ENCODE measurements around the gene GRB2.

GRB2 gene

DNA sequence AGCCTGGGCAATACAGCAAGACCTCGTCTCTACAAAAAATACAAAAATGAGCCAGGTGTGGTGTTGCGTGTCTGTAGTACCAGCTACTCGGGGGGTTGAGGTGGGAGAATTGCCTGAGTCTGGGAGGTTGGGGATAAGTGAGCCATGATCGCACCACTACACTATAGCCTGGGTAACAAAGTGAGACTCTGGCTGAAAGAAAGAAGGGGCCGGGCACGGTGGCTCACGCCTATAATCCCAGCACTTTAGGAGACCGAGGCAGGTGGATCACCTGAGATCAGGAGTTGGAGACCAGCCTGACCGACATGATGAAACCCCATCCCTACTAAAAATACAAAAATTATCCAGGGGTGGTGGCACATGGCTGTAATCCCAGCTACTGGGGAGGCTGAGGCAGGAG lies 10.5 kb upstream of the GRB2 start:
- Mint-ChIP-seq H3K4me3 (no peak overlapping the region), H3K27me3 (ENCODE audit: low read depth) (peaks cover 33% of the 10 kb centered on the region), H3K9me3 (no peaks in the 10 kb centered on the region), H3K4me1 (no peaks in the 10 kb centered on the region), H3K36me3 (ENCODE audit: low read depth) (no peaks in the 10 kb centered on the region), H3K27ac (no peak overlapping the region)
- TF ChIP-seq, protein P1, sequence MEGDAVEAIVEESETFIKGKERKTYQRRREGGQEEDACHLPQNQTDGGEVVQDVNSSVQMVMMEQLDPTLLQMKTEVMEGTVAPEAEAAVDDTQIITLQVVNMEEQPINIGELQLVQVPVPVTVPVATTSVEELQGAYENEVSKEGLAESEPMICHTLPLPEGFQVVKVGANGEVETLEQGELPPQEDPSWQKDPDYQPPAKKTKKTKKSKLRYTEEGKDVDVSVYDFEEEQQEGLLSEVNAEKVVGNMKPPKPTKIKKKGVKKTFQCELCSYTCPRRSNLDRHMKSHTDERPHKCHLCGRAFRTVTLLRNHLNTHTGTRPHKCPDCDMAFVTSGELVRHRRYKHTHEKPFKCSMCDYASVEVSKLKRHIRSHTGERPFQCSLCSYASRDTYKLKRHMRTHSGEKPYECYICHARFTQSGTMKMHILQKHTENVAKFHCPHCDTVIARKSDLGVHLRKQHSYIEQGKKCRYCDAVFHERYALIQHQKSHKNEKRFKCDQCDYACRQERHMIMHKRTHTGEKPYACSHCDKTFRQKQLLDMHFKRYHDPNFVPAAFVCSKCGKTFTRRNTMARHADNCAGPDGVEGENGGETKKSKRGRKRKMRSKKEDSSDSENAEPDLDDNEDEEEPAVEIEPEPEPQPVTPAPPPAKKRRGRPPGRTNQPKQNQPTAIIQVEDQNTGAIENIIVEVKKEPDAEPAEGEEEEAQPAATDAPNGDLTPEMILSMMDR (IDR thresholded peaks at IDR 0.05; ENCODE audit: unreplicated experiment in 3 of 3), result no peak

DNA sequence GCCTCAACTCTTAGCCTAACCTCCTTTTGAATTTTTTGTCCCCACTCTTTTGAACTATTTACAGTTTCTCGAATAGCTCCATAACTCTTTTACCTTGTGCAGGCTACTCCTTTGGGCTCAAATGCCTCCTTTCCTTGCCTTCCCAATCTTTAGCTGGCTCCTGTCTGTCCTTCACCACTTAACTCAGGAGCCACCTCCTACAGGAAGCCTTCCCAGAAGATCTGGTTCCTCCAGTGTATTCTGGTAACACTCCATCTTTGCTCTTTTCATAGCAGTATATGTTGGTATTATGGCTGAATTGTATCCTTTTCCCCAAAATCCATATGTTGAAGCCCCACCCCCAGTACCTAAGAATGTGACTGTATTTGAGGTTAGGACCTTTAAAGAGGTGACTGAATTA lies 9.0 kb upstream of the GRB2 start:
- H3K4me1 Mint-ChIP-seq, result no peaks in the 10 kb centered on the region
- H3K36me3 Mint-ChIP-seq (ENCODE audit: low read depth), result no peaks in the 10 kb centered on the region
- H3K27me3 Mint-ChIP-seq (ENCODE audit: low read depth), result peaks cover 38% of the 10 kb centered on the region
- TF ChIP-seq, protein P1 (IDR thresholded peaks at IDR 0.05; ENCODE audit: unreplicated experiment in 3 of 3), result no peak
- no peak overlapping the region for H3K4me3 Mint-ChIP-seq
- no peaks in the 10 kb centered on the region for H3K9me3 Mint-ChIP-seq
- no peak overlapping the region for H3K27ac Mint-ChIP-seq

DNA sequence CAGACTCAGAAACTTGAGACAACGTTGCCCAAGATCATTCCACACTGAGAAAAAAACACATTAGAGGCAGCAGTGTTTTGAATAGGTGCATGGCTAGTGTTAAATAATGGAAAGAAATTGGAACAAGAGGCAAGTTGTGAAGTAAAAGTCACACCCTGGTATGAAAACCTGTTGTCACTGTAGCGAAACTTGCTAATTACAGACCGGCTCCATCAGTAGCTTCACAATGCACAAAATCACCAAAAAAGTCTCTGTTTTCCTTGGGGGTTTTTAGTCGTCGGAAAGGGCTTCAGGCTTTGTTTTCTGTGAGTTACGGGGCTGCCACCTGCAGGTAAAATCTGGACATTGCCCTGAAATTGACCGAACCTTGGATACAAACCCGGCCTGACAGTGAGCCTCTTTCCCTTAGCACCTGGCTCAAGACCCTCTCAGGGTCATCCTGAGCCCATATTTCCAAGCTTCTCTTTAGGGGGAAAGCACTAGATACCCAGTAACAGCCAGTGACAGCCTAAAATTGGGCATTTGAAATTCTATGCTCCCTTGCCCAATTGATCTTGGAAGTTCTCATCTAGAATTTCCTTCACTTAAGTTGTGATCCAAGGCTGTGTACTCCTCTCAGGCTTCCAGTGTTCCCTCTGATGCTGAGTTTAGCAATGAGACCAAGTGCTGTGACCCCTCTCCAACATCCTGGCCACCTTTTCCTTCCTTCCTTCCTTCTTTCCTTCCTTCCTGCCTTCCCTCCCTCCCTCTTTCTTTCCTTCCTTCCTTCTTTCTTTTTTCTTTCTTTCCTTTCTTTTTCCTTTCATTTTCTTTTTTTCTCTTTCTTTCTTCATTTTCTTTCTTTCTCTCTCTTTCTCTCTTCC lies 7.2 kb upstream of the GRB2 start:
- Mint-ChIP-seq H3K4me1 (no peaks in the 10 kb centered on the region), H3K9me3 (no peaks in the 10 kb centered on the region), H3K27ac (peak overlapping the region in 1 of 3 experiments; percentile 6), H3K4me3 (peak overlapping the region in 2 of 3 experiments; percentile 12 to 37), H3K36me3 (ENCODE audit: low read depth) (no peaks in the 10 kb centered on the region), H3K27me3 (ENCODE audit: low read depth) (peaks cover 37% of the 10 kb centered on the region)
- TF ChIP-seq, protein P1 (IDR thresholded peaks at IDR 0.05; ENCODE audit: unreplicated experiment in 3 of 3), result peak; percentile 79 to 81 (median 79)

DNA sequence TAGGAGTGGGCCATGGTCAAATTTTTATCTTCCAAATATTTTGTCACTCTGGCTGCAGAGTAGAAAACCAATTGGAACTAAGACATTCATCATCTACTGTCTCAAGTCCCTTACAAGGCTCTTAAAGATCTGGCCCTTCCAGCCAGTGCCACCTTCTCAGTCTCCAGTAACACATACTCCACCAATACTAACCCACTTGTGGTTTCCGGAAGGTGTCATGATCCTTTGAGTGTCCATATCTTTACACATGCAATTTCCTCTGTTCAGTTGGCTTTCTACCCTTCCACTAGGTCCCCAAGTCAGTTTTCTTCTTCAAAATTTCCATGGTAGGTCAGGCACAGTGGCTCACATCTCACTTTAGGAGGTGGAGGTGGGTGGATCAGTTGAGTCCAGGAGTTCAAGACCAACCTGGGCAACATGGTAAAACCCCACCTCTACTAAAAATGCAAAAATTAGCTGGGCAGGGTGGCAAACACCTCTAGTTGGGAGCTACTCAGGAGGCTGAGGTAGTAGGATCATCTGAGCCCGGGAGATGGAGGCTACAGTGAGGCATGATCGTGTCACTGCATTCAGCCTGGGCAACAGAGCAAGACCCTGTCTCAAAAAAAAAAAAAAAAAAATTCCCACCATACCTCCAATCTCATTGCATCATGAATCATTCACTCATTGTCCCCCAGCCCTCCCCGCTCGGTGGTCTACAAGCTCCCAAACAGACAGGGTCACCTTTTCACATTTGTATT lies 6.0 kb upstream of the GRB2 start:
- no peak overlapping the region for H3K27ac Mint-ChIP-seq
- TF ChIP-seq, protein P1 (IDR thresholded peaks at IDR 0.05; ENCODE audit: unreplicated experiment in 3 of 3), result no peak
- H3K4me3 Mint-ChIP-seq, result no peak overlapping the region
- H3K4me1 Mint-ChIP-seq, result peaks cover 4% of the 10 kb centered on the region
- no peaks in the 10 kb centered on the region for H3K36me3 Mint-ChIP-seq (ENCODE audit: low read depth)
- H3K27me3 Mint-ChIP-seq (ENCODE audit: low read depth), result peaks cover 37% of the 10 kb centered on the region
- H3K9me3 Mint-ChIP-seq, result no peaks in the 10 kb centered on the region

DNA sequence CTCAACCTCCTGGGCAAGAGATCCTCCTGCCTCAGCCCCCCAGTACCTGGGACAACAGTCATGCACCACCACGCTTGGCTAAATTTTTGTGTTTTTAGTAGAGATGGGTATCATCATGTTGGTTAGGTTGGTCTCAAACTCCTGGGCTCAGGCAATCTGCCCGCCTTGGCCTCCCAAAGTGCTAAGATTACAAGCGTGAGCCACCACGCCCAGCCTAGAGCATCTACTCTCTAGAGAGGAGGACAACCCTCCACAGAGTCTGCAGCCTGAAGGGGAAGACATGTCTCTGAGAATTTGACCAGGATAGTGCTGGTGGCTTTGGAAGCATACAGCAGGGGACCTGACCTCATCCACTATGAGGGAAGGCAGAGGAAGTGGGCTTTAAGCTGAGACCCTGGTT lies 4.7 kb upstream of the GRB2 start:
- TF ChIP-seq, protein P1 (IDR thresholded peaks at IDR 0.05; ENCODE audit: unreplicated experiment in 3 of 3), result no peak
- H3K36me3 Mint-ChIP-seq (ENCODE audit: low read depth), result no peaks in the 10 kb centered on the region
- H3K9me3 Mint-ChIP-seq, result no peaks in the 10 kb centered on the region
- no peak overlapping the region for H3K4me3 Mint-ChIP-seq
- no peak overlapping the region for H3K27ac Mint-ChIP-seq
- H3K4me1 Mint-ChIP-seq, result peaks cover 14% of the 10 kb centered on the region
- peaks cover 28% of the 10 kb centered on the region for H3K27me3 Mint-ChIP-seq (ENCODE audit: low read depth)

Measured in nephron (organoid).